A549 treated with Mapracorat at 1 μM for 4 hours (cell line): ENCODE results near the gene MED25. TPM values are rescaled to one million over a fixed set of nuclear protein-coding genes. Genes with fewer than 3 reads are reported as not detected.

Experiments
- total RNA-seq: library from RNA; stranded (reverse); fragments of 200-300 nt; extraction: Qiagen RNA extraction; gene quantifications from 5 replicates; pipeline ENCODE4 v1.2.3, GENCODE V29; 2022

Gene MED25
- 45.8 to 71.0 TPM (median 68.3 TPM) in 5 replicates for total RNA-seq

DNA sequence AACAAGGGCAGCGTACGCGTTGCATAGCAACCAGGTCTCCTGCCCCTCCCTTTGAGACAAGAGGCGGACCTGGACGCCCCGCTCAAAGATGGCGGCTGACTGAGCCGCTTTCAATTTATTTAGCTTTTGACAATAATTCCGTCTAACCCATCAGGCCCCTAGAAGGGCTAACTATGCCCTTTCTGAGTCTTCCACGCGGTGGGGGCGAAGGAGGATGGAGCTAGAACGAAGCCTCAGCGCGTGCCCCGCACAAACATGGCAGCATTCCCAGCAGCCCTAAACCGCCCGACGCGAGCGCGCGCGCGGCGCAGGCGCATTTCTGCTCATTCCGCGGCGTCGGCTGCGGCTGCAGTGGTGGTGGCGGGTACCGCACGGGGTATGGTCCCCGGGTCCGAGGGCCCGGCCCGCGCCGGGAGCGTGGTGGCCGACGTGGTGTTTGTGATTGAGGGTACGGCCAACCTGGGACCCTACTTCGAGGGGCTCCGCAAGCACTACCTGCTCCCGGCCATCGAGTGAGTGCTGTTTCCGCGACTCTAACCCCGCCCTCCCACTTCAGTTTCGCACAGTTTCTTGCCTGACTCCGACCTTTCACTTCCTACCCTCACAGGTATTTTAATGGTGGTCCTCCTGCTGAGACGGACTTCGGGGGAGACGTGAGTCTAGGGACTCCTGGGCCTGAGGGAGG lies at the start of gene MED25:
MED25 (plus strand) TSS at position 326 of the 685 bp plus-strand sequence; CDS start at position 379, 53 bp downstream.

DNA sequence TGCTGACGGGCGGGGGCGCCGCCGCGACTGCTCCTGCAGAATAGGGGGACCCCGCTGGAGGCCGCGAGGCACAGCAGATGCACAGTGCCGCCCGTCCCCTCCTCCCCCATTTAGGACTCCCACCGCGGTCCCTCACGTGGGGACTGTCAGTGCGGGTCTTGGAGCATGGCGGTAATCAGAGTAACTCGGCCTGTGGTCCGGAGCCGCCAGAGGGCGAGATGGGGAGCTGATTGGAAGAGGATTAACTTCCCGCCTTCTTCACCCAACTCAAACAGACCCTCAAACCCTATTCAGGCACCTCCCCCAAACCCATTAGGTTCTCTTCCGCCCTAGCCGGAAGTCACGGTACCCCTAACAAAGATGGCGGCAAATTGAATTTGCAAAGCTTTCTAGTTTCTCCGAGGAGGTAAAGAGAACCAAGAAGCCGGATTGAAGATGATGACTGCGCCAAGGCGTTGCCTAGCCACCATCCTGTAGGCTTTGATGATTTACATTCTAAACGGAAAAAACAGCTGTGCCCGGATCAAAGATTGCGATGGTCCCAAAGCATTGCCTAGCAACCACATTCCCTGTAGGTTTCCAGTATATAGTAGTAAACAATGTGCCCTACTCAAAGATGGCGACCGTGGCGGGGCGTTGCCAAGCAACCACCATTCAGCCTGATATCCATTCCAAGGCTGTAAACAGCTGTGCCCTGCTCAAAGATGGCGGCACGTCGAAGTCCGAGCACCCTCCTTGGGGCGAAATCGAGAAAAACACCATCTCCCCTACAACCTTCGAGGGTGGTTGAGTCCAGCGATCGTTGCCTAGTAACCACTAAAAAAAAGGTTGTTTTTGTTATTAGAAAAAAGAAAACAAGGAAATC lies 4.9 kb upstream of the MED25 start, which contains the start of gene FUZ:
FUZ (minus strand) TSS at position 296 of the 865 bp plus-strand sequence; CDS start at position 110, 186 bp downstream.

GRCh38 chr19:49850487-49851342 lies 32.6 kb downstream of the MED25 start, which contains the start of gene PTOV1:
Gene PTOV1, plus strand, starts transcription at chr19:49851159.

DNA sequence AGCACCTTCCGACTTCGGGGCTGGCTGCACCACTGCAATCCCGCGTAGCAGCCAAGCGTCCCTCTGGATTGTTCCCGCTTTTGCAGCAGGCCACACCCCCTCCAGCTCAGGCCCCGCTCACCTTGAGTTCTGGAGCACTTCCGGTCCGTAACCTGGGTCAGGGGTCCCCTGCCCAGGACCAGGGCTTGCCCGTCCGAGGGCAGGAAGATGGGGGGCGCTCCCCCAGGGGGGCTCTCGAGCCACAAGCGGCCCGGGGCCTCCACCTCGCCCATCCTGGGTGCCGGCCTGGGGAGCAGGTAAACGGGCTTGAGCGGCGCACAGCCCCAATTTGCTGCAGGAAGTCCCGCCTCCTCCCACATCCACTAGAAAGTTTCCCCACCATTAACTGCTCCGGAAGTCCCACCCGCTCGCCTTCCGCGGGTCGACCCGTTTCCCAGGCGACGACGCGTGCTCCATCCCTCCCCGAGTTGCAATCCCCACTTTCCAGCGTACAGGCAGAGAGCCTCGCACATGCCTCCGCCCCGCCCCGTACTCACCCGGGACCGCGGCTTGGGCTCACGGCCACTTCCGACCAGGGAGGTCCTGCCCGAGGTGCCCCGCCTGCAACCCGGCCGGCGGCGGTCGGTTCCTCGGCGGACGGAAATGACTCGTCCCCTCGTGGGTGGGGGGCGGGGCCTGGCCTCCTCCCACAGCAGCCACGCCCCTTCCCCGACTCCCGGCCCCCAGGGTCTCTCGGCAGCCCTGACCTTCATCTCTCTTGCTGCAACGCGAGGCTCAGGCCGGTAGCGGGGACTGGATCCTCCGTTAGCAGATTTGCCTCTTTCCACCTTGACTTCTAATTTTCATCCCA lies 49.1 kb downstream of the MED25 start, which contains the start of gene PNKP:
PNKP (minus strand) TSS at position 644 of the 850 bp plus-strand sequence; CDS start at position 272, 372 bp downstream.

GRCh38 chr19:49877020-49877878 lies 59.2 kb downstream of the MED25 start, which contains the start of the genes AKT1S1 and TBC1D17:
Gene AKT1S1, minus strand, starts transcription at chr19:49877355. Its CDS starts 4,060 bp downstream, at chr19:49873295.
Gene TBC1D17, plus strand, starts transcription at chr19:49877702. Its CDS starts 22 bp downstream, at chr19:49877724.

Other genes starting within 250 kb of the MED25 start
- 88.3 to 108 TPM (median 105 TPM) in 5 replicates for gene NOSIP, start 237.7 kb upstream of the MED25 start, total RNA-seq
- gene PRRG2, start 237.0 kb upstream of the MED25 start, total RNA-seq, result 0.44 to 1.1 TPM (median 0.75 TPM) in 5 replicates
- gene PRR12, start 227.1 kb upstream of the MED25 start, total RNA-seq, result 25.0 to 35.5 TPM (median 34.0 TPM) in 5 replicates
- gene RRAS, start 178.1 kb upstream of the MED25 start, total RNA-seq, result 99.6 to 157 TPM (median 144 TPM) in 5 replicates
- 39.5 to 69.3 TPM (median 65.3 TPM) in 5 replicates for gene SCAF1, start 176.1 kb upstream of the MED25 start, total RNA-seq
- gene IRF3, start 152.4 kb upstream of the MED25 start, total RNA-seq, result 74.8 to 117 TPM (median 95.5 TPM) in 5 replicates
- gene BCL2L12, start 152.4 kb upstream of the MED25 start, total RNA-seq, result 53.4 to 73.8 TPM (median 70.9 TPM) in 5 replicates
- gene PRMT1, start 141.0 kb upstream of the MED25 start, total RNA-seq, result 403 to 432 TPM (median 421 TPM) in 5 replicates
- 3.6 to 7.2 TPM (median 5.1 TPM) in 5 replicates for gene ADM5, start 128.7 kb upstream of the MED25 start, total RNA-seq
- 11.0 to 15.0 TPM (median 14.0 TPM) in 5 replicates for gene CPT1C, start 127.2 kb upstream of the MED25 start, total RNA-seq
- not detected in 5 replicates for gene TSKS, start 55.0 kb upstream of the MED25 start, total RNA-seq
- 40.1 to 57.8 TPM (median 55.4 TPM) in 5 replicates for gene AP2A1, start 51.3 kb upstream of the MED25 start, total RNA-seq
- 13.3 to 16.4 TPM (median 14.5 TPM) in 5 replicates for gene FUZ, start 5.0 kb upstream of the MED25 start, total RNA-seq
- gene PTOV1, start 32.9 kb downstream of the MED25 start, total RNA-seq, result 109 to 158 TPM (median 143 TPM) in 5 replicates
- gene PNKP, start 49.3 kb downstream of the MED25 start, total RNA-seq, result 42.9 to 59.9 TPM (median 52.0 TPM) in 5 replicates
- 67.2 to 121 TPM (median 103 TPM) in 5 replicates for gene AKT1S1, start 59.1 kb downstream of the MED25 start, total RNA-seq
- gene TBC1D17, start 59.4 kb downstream of the MED25 start, total RNA-seq, result 17.4 to 22.9 TPM (median 20.4 TPM) in 5 replicates
- gene IL4I1, start 78.6 kb downstream of the MED25 start, total RNA-seq, result 0.35 to 0.71 TPM (median 0.59 TPM) in 5 replicates
- gene ATF5, start 110.9 kb downstream of the MED25 start, total RNA-seq, result 39.0 to 57.8 TPM (median 54.8 TPM) in 5 replicates
- 66.7 to 94.5 TPM (median 87.1 TPM) in 5 replicates for gene NUP62, start 111.2 kb downstream of the MED25 start, total RNA-seq
- 0.04 to 0.14 TPM (median 0.06 TPM) in 4 of 5 replicates, not detected in the other for gene SIGLEC11, start 142.9 kb downstream of the MED25 start, total RNA-seq
- gene VRK3, start 207.1 kb downstream of the MED25 start, total RNA-seq, result 34.8 to 40.7 TPM (median 38.7 TPM) in 5 replicates
- gene ZNF473, start 207.7 kb downstream of the MED25 start, total RNA-seq, result 7.7 to 10.2 TPM (median 9.6 TPM) in 5 replicates